H1 (cell line): Measurements from ENCODE around the gene PRR14L. TPM values are rescaled to one million over a fixed set of nuclear protein-coding genes. Genes with fewer than 3 reads are reported as not detected.

Experiments
- CTCF ChIA-PET: fragments of 300-600 bp; sonication (Branson Sonifier 250); formaldehyde crosslinking; loops from one replicate; lab custom pipeline; 2021; ENCODE audit not compliant: partially characterized antibody; lab: Charles Lee
- POLR2A ChIA-PET: fragments of 300-600 bp; sonication (Branson Sonifier 250); formaldehyde crosslinking; loops from one replicate; lab custom pipeline; 2021; ENCODE audit warnings: inconsistent platforms; ENCODE audit not compliant: partially characterized antibody; lab: Charles Lee
- DNase-seq, 2 experiments: peaks; one replicate each; pipeline versions ENCODE4 v3.0.0 to v3.0.0-alpha.2; 2010 to 2022; ENCODE audit warnings: low spot score in 2 of 2, low read depth in 1 of 2, mixed read lengths in 1 of 2
- FAIRE-seq: peaks from 2 replicates; lab custom pipeline; 2011; peaks lifted over from hg19 to GRCh38; lab: Jason Lieb, UNC
- H2AFZ ChIP-seq: 2 replicates; pipeline ENCODE4 v1.8.1; 2012; ENCODE audit warnings: low read length, inconsistent platforms
- H2AK5ac ChIP-seq: 2 replicates; pipeline ENCODE4 v1.6.1; 2013; ENCODE audit warnings: low read depth, low read length
- H2BK120ac ChIP-seq: replicated peaks from 2 replicates; pipeline ENCODE3; 2013; ENCODE audit warnings: low read depth, low read length, inconsistent platforms
- H2BK12ac ChIP-seq: 2 replicates; pipeline ENCODE4 v1.6.1; 2013; ENCODE audit warnings: low read depth, low read length
- H2BK15ac ChIP-seq: 2 replicates; pipeline ENCODE4 v1.6.1; 2013; ENCODE audit warnings: low read length
- H2BK20ac ChIP-seq: 2 replicates; pipeline ENCODE4 v1.6.1; 2013; ENCODE audit warnings: low read length
- H2BK5ac ChIP-seq: 2 replicates; pipeline ENCODE4 v1.6.1; 2013; ENCODE audit warnings: low read depth, low read length
- H3K14ac ChIP-seq: 2 replicates; pipeline ENCODE4 v1.6.1; 2013; ENCODE audit warnings: inconsistent platforms; ENCODE audit not compliant: insufficient read length
- H3K18ac ChIP-seq: 2 replicates; pipeline ENCODE4 v1.6.1; 2013; ENCODE audit warnings: low read length; ENCODE audit errors: extremely low read depth
- H3K23ac ChIP-seq: 2 replicates; pipeline ENCODE4 v1.6.1; 2013; ENCODE audit warnings: inconsistent platforms; ENCODE audit not compliant: insufficient read length
- H3K23me2 ChIP-seq: 2 replicates; pipeline ENCODE4 v1.6.1; 2013; ENCODE audit warnings: low read depth, low read length
- H3K27ac ChIP-seq: 2 replicates; pipeline ENCODE4 v1.6.1; 2011; ENCODE audit warnings: low read depth, low read length, inconsistent platforms
- H3K27me3 ChIP-seq, 4 experiments: replicated peaks in 1 of 4; 1 replicate in 1 of 4; 2 replicates in 3 of 4; pipeline versions ENCODE4 v1.6.1 to v1.8.1; 2011 to 2013; ENCODE audit warnings: low read length in 3 of 4, mild to moderate bottlenecking in 3 of 4, inconsistent platforms in 2 of 4, mixed read lengths in 2 of 4, moderate library complexity in 1 of 4; ENCODE audit not compliant: control insufficient read depth in 3 of 4, insufficient read depth in 3 of 4; ENCODE audit errors: extremely low read depth in 1 of 4
- H3K36me3 ChIP-seq, 4 experiments: 2 replicates each; pipeline versions ENCODE4 v1.6.1 to v1.8.1; 2011 to 2013; ENCODE audit warnings: mild to moderate bottlenecking in 4 of 4, low read length in 3 of 4, moderate library complexity in 2 of 4, control low read depth in 1 of 4, inconsistent platforms in 1 of 4; ENCODE audit not compliant: insufficient read depth in 4 of 4, control insufficient read depth in 2 of 4
- H3K4ac ChIP-seq: replicated peaks from 2 replicates; pipeline ENCODE3; 2013; ENCODE audit warnings: low read length, low read depth, mixed read lengths, inconsistent platforms; ENCODE audit not compliant: insufficient read length
- H3K4me1 ChIP-seq, 4 experiments: replicated peaks in 1 of 4; 1 replicate in 1 of 4; 2 replicates in 3 of 4; pipeline versions ENCODE4 v1.6.1 to v1.8.1; 2011 to 2013; ENCODE audit warnings: low read length in 3 of 4, inconsistent platforms in 2 of 4, mixed read lengths in 1 of 4; ENCODE audit not compliant: insufficient read depth in 4 of 4, control insufficient read depth in 3 of 4
- H3K4me2 ChIP-seq, 2 experiments: 2 replicates each; pipeline versions ENCODE4 v1.6.1 to v1.8.1; 2011 to 2013; ENCODE audit warnings: low read depth in 2 of 2, low read length in 2 of 2, control low read depth in 1 of 2, inconsistent platforms in 1 of 2, mild to moderate bottlenecking in 1 of 2; ENCODE audit not compliant: insufficient read depth in 1 of 2
- H3K4me3 ChIP-seq, 4 experiments: fragments of 200-600, 300-600 bp in 1 of 4; sonication (generic), shearing (Covaris generic), sonication (Bioruptor Twin) in 1 of 4; 2 replicates each; pipeline versions ENCODE4 v1.5.1 to v1.8.1; 2011 to 2016; ENCODE audit warnings: low read length in 4 of 4, low read depth in 3 of 4, control low read depth in 2 of 4, inconsistent platforms in 2 of 4, mild to moderate bottlenecking in 2 of 4, mixed read lengths in 1 of 4, moderate library complexity in 1 of 4; ENCODE audit not compliant: insufficient read depth in 2 of 4; ENCODE audit errors: extremely low read depth in 1 of 4
- H3K56ac ChIP-seq: replicated peaks from 2 replicates; pipeline ENCODE3; 2013; ENCODE audit warnings: low read depth, mild to moderate bottlenecking, mixed read lengths, low read length, inconsistent platforms; ENCODE audit not compliant: insufficient read length
- H3K79me1 ChIP-seq: 2 replicates; pipeline ENCODE4 v1.6.1; 2013; ENCODE audit warnings: low read depth, low read length, control low read depth
- H3K79me2 ChIP-seq, 2 experiments: 2 replicates each; pipeline versions ENCODE4 v1.6.1 to v1.8.1; 2012 to 2013; ENCODE audit warnings: low read length in 2 of 2, mild to moderate bottlenecking in 2 of 2, inconsistent platforms in 1 of 2; ENCODE audit not compliant: insufficient read depth in 2 of 2, control insufficient read depth in 1 of 2
- H3K9ac ChIP-seq, 4 experiments: replicated peaks in 1 of 4; 1 replicate in 1 of 4; 2 replicates in 3 of 4; pipeline versions ENCODE4 v1.6.1 to v1.8.1; 2011 to 2013; ENCODE audit warnings: low read depth in 3 of 4, low read length in 3 of 4, control low read depth in 2 of 4, mild to moderate bottlenecking in 2 of 4, moderate library complexity in 2 of 4, inconsistent platforms in 1 of 4; ENCODE audit errors: extremely low read depth in 1 of 4
- H3K9me3 ChIP-seq, 2 experiments: 2 replicates each; pipeline versions ENCODE4 v1.6.1 to v1.8.1; 2012 to 2013; ENCODE audit warnings: mild to moderate bottlenecking in 2 of 2, moderate library complexity in 2 of 2, control low read depth in 1 of 2, inconsistent platforms in 1 of 2, low read depth in 1 of 2, low read length in 1 of 2, mixed read lengths in 1 of 2; ENCODE audit not compliant: insufficient read depth in 2 of 2
- H4K20me1 ChIP-seq, 2 experiments: replicated peaks in 1 of 2; 2 replicates each; pipeline versions ENCODE3 to v1.8.1; 2011 to 2013; ENCODE audit warnings: inconsistent platforms in 2 of 2, low read length in 2 of 2, mild to moderate bottlenecking in 1 of 2; ENCODE audit not compliant: insufficient read depth in 2 of 2, control insufficient read depth in 1 of 2
- H4K5ac ChIP-seq: 2 replicates; pipeline ENCODE4 v1.6.1; 2013; ENCODE audit warnings: low read length, low read depth, mixed read lengths, inconsistent platforms; ENCODE audit not compliant: insufficient read length
- H4K8ac ChIP-seq: 2 replicates; pipeline ENCODE4 v1.8.0; 2013; ENCODE audit warnings: mild to moderate bottlenecking, moderate library complexity, low read length, inconsistent platforms; ENCODE audit not compliant: insufficient read depth; ENCODE audit errors: extremely low read depth
- H4K91ac ChIP-seq: replicated peaks from 2 replicates; pipeline ENCODE3; 2013; ENCODE audit warnings: low read length, mixed read lengths, inconsistent platforms; ENCODE audit not compliant: insufficient read length
- BACH1 ChIP-seq: IDR thresholded peaks from 2 replicates; pipeline ENCODE4 v1.6.1; 2012; ENCODE audit warnings: low read length, improper control_type of control experiment
- CEBPB ChIP-seq: IDR thresholded peaks from 2 replicates; pipeline ENCODE4 v1.6.1; 2012; ENCODE audit warnings: low read depth, low read length
- CTBP2 ChIP-seq: IDR thresholded peaks from 2 replicates; pipeline ENCODE4 v1.7.0; 2011; ENCODE audit warnings: borderline replicate concordance, mild to moderate bottlenecking, moderate library complexity, mixed read lengths, low read length; ENCODE audit not compliant: insufficient read depth, insufficient read length
- CTCF ChIP-seq, 3 experiments: IDR thresholded peaks; 1 replicate in 2 of 3; 2 replicates in 1 of 3; pipeline versions ENCODE4 v1.5.1 to v1.6.1; 2011; ENCODE audit warnings: low read length in 3 of 3, mild to moderate bottlenecking in 3 of 3, inconsistent platforms in 2 of 3, low read depth in 1 of 3, moderate library complexity in 1 of 3; ENCODE audit not compliant: insufficient read depth in 1 of 3; ENCODE audit errors: control extremely low read depth in 1 of 3
- WGBS, 2 experiments: shearing (Covaris generic) in 1 of 2; methylation state at CpG; one replicate each; pipeline versions ENCODE4 v1.1.6 to v1.1.7; 2013 to 2015; ENCODE audit warnings: low lambda C conversion rate in 2 of 2, mixed read lengths in 2 of 2, inconsistent platforms in 1 of 2, low coverage in 1 of 2, missing lambda C conversion rate in 1 of 2; ENCODE audit not compliant: insufficient replicate concordance in 2 of 2, insufficient coverage in 1 of 2, insufficient read length in 1 of 2; ENCODE audit errors: extremely low coverage in 1 of 2, missing lambda C conversion rate in 1 of 2; 5-methylcytosine and 5-hydroxymethylcytosine counted together
- polyA plus RNA-seq, 7 experiments: library from polyadenylated mRNA; depleted of rRNA in 3 of 7; stranded (reverse) in 5 of 7; unstranded in 2 of 7; fragments of >200 nt in 5 of 7; fragments of 200-250 nt in 2 of 7; gene quantifications; 1 replicate in 5 of 7; 2 replicates in 1 of 7; 4 replicates in 1 of 7; pipeline versions ENCODE4 v1.2.1 to v1.2.3, GENCODE V29; 2011 to 2013; ENCODE audit warnings: missing spikeins in 2 of 7, mixed read lengths in 2 of 7
- total RNA-seq: library from RNA; stranded (reverse); fragmentation: NEBNext Ultra II Directional; extraction: Animal tissue kit (Norgen Biotek cat#: 25700); gene quantifications from 2 replicates; pipeline ENCODE4 v1.2.1, GENCODE V29; 2021

Gene PRR14L
- total and polyA plus RNA-seq, 2 of the 8 experiments (the other 6 are each of a cell fraction or from before 2014, with no cell fraction given) = 26.5 to 98.6 TPM

- Histone ChIP-seq H4K91ac (no peak overlapping the region), H3K4me2 (no peak overlapping the region), H2BK20ac (no peak overlapping the region), H2BK15ac (no peak overlapping the region), H3K4ac (no peak overlapping the region), H4K5ac (no peak overlapping the region), H2BK5ac (no peak overlapping the region), H3K9me3 (no peaks in the 10 kb centered on the region), H3K18ac (no peak overlapping the region), H2BK120ac (no peak overlapping the region), H4K20me1 (peaks cover 8 to 9% of the 10 kb centered on the region in 2 experiments), H2AK5ac (no peak overlapping the region), H4K8ac (no peak overlapping the region), H3K14ac (no peak overlapping the region), H3K4me3 (no peak overlapping the region), H3K23me2 (no peaks in the 10 kb centered on the region; the same call in 1 of the 2 replicates), H2BK12ac (no peak overlapping the region), H3K79me2 (peaks cover 9 to 85% of the 10 kb centered on the region in 2 experiments; a peak in 3 of 4 replicates), H3K4me1 (no peaks in the 10 kb centered on the region), H3K56ac (no peak overlapping the region), H3K27ac (no peak overlapping the region), H3K36me3 (peaks cover 6 to 41% (median 22%) of the 10 kb centered on the region in 4 experiments; a peak in 7 of 8 replicates), H3K27me3 (no peaks in the 10 kb centered on the region), H3K23ac (peak overlapping the region; percentile 27), H2AFZ (no peak overlapping the region), H3K9ac (no peak overlapping the region), H3K79me1 (peaks cover 9% of the 10 kb centered on the region; the same call in 1 of the 2 replicates)
- no peak for DNase-seq
- WGBS, 2 experiments = 85% methylated on average over 1 of the region's 1 CpG; no CpG with 5 or more reads in 1 of the 2 experiments
- POLR2A ChIA-PET = interaction anchor here (0.7 to 1.3 kb wide), 4 partner anchors 10 to 42 kb away, joined by 3 to 5 read pairs (median 4); partner anchors contain the start of gene DEPDC5
- FAIRE-seq = no peak
- CTCF ChIA-PET = interaction anchor here (1.7 kb wide), 1 partner anchor 236 kb away, joined by 6 read pairs; no protein-coding TSS in a partner anchor
- no peak for TF ChIP-seq CTCF (IDR thresholded peaks at IDR 0.05; ENCODE audit: control extremely low read depth in 1 of 3, insufficient read depth in 1 of 3, low read depth in 1 of 3, low read length in 3 of 3)
- no peak for TF ChIP-seq CEBPB
- no peak for TF ChIP-seq BACH1
- no peak for TF ChIP-seq CTBP2
These were observed 15.4 kb downstream of the PRR14L start for GRCh38 chr22:31734512-31734911.
